RWPE1 (cell line): ENCODE measurements around the gene PCBP3.

Experiments used
- CTCF ChIA-PET: fragments of 350-600 bp; sonication (Branson Sonifier 250); formaldehyde crosslinking; extraction: SDS; loops from one replicate; lab custom pipeline; 2021; lab: Yijun Ruan, JAX
- POLR2A ChIA-PET: fragments of 400-600 bp; formaldehyde crosslinking; extraction: SDS; loops from one replicate; lab custom pipeline; 2020; ENCODE audit warnings: antibody characterized with exemption; ENCODE audit not compliant: low non-redundant PET; lab: Yijun Ruan, JAX
- DNase-seq: peaks from one replicate; pipeline ENCODE4 v3.0.0; 2012; ENCODE audit warnings: low spot score
- H3K27ac ChIP-seq: fragments of 450-650 bp; 2 replicates; pipeline ENCODE4 v1.5.1; 2017
- CTCF ChIP-seq: fragments of 450-650 bp; conservative IDR thresholded peaks from 2 replicates; pipeline ENCODE4 v1.5.1; 2017; ENCODE audit warnings: low read depth, mild to moderate bottlenecking

PCBP3 gene

GRCh38 chr21:45818276-45818903, 174.9 kb downstream of the PCBP3 start:
- peak overlapping the region; percentile 70 for H3K27ac ChIP-seq
- peak; percentile 25; the same call in 1 of the 2 replicates for TF ChIP-seq CTCF
- POLR2A ChIA-PET = no interaction called here

GRCh38 chr21:45818904-45819285, 175.4 kb downstream of the PCBP3 start:
- no peak for TF ChIP-seq CTCF
- CTCF ChIA-PET = interaction anchor here (0.8 to 2.5 kb wide), 2 partner anchors 34 to 263 kb away, joined by 5 to 9 read pairs; no protein-coding TSS in a partner anchor
- DNase-seq = peak; percentile 46
- H3K27ac ChIP-seq = peak overlapping the region; percentile 69
- POLR2A ChIA-PET = no interaction called here

More at GRCh38 chr21:45818276-45818903, 174.9 kb downstream of the PCBP3 start:
- CTCF ChIA-PET = interaction anchor here (0.8 to 2.5 kb wide), 3 partner anchors 35 to 262 kb away, joined by 4 to 9 read pairs (median 5); no protein-coding TSS in a partner anchor
- peak; percentile 41 for DNase-seq

- CTCF ChIA-PET = interaction anchor here (0.5 to 2.5 kb wide), 4 partner anchors 11 to 1356 kb away, joined by 3 to 9 read pairs (median 4); no protein-coding TSS in a partner anchor
- no peak for TF ChIP-seq CTCF
- POLR2A ChIA-PET = no interaction called here
- no peak for DNase-seq
- peak overlapping the region; percentile 69 for H3K27ac ChIP-seq
Measured at GRCh38 chr21:45819478-45820170, 176.1 kb downstream of the PCBP3 start.

GRCh38 chr21:45820171-45821091, 176.9 kb downstream of the PCBP3 start:
- DNase-seq = peak; percentile 90
- H3K27ac ChIP-seq = peak overlapping the region; percentile 69; the same call in 1 of the 2 replicates
- ChIA-PET POLR2A (no interaction called here), CTCF (interaction anchor here (0.5 to 2.5 kb wide), 11 partner anchors 9 to 1356 kb away, joined by 3 to 9 read pairs (median 4); no protein-coding TSS in a partner anchor)
- peak; percentile 87 for TF ChIP-seq CTCF

- no peak overlapping the region for H3K27ac ChIP-seq
- TF ChIP-seq CTCF = no peak
- no peak for DNase-seq
- ChIA-PET CTCF (interaction anchor here (0.6 to 2.5 kb wide), 14 partner anchors 8 to 706 kb away, joined by 3 to 9 read pairs (median 3); no protein-coding TSS in a partner anchor), POLR2A (no interaction called here)
Measured at GRCh38 chr21:45821315-45821962, 177.9 kb downstream of the PCBP3 start.
